Measurements from ENCODE around the gene CHAC1. TPM values are rescaled to one million over a fixed set of nuclear protein-coding genes. Genes with fewer than 3 reads are reported as not detected.

CHAC1 gene
- polyA plus RNA-seq, 4 donors, result 0.96 to 37.3 (median 5.0) TPM

- H3K9me3 ChIP-seq (ENCODE audit: control insufficient read depth in 2 of 2, insufficient read depth in 1 of 2, low read depth in 1 of 2, low read length in 1 of 2), result no peaks in the 10 kb centered on the region
- H3K27ac ChIP-seq (ENCODE audit: low read depth in 1 of 3, low read length in 2 of 3), result no peak overlapping the region
- peaks cover 0 to 57% (median 0%) of the 10 kb centered on the region in 3 donors for H3K36me3 ChIP-seq (ENCODE audit: control insufficient read depth in 3 of 3, insufficient read depth in 2 of 3, low read depth in 1 of 3, low read length in 3 of 3)
- H3K27me3 ChIP-seq (ENCODE audit: control insufficient read depth in 3 of 3, insufficient read depth in 3 of 3, low read length in 3 of 3), result no peaks in the 10 kb centered on the region
- no peak for FAIRE-seq
- no peak overlapping the region for H3K4me3 ChIP-seq (ENCODE audit: low read depth in 1 of 3, low read length in 3 of 3)
- peaks cover 0 to 46% (median 2%) of the 10 kb centered on the region in 3 donors for H3K4me1 ChIP-seq (ENCODE audit: control insufficient read depth in 3 of 3, insufficient read depth in 2 of 3, low read depth in 1 of 3, low read length in 2 of 3)
- DNase-seq, result peak in 1 of 2 donors; percentile 49
- 67 to 70% (median 68%) methylated on average over 18 to 19 of the region's 19 CpGs for WGBS, 3 donors
These were observed 15.3 kb upstream of the CHAC1 start for GRCh38 chr15:40937762-40938535.

DNA sequence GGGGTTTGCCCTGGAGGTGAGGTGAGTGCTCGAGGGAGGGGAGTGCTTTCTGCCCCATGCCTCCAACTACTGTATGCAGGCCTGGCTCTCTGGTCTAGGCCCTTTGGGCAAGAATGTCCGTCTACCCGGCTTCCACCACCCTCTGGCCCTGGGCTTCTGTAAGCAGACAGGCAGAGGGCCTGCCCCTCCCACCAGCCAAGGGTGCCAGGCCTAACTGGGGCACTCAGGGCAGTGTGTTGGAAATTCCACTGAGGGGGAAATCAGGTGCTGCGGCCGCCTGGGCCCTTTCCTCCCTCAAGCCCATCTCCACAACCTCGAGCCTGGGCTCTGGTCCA lies 14.8 kb upstream of the CHAC1 start:
- no peaks in the 10 kb centered on the region for H3K27me3 ChIP-seq (ENCODE audit: control insufficient read depth in 3 of 3, insufficient read depth in 3 of 3, low read length in 3 of 3)
- H3K4me3 ChIP-seq (ENCODE audit: low read depth in 1 of 3, low read length in 3 of 3), result no peak overlapping the region
- H3K9me3 ChIP-seq (ENCODE audit: control insufficient read depth in 2 of 2, insufficient read depth in 1 of 2, low read depth in 1 of 2, low read length in 1 of 2), result no peaks in the 10 kb centered on the region
- FAIRE-seq, result no peak
- peaks cover 0 to 42% (median 0%) of the 10 kb centered on the region in 3 donors for H3K4me1 ChIP-seq (ENCODE audit: control insufficient read depth in 3 of 3, insufficient read depth in 2 of 3, low read depth in 1 of 3, low read length in 2 of 3)
- no peak overlapping the region for H3K27ac ChIP-seq (ENCODE audit: low read depth in 1 of 3, low read length in 2 of 3)
- DNase-seq, result no peak
- 88 to 91% (median 89%) methylated on average over 6 of the region's 6 CpGs for WGBS, 3 donors
- H3K36me3 ChIP-seq (ENCODE audit: control insufficient read depth in 3 of 3, insufficient read depth in 2 of 3, low read depth in 1 of 3, low read length in 3 of 3), result peaks cover 0 to 56% (median 0%) of the 10 kb centered on the region in 3 donors

DNA sequence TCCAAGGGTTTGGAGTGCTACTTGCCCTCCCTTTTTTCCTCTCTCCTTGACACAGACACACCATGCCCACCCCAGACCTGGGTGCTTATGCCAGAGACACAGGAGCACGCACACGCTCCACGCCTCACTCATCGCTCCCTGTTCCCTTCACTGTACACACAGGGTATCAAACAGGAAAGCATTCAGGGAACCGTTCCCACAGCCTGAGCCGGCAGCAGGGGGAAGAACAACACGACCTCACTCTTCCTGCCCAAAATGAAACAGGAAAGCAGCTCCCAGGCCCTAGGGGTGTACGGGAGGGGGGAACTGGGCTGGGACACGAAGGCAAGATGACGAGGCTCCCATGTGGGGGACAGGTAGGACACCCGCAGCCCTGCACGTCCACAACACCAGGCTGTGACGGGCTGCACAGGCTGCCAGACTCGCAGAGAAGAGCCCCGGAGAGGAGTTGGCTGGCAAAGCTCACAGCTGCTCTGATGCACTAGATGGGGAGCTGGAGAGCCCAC lies 12.9 kb upstream of the CHAC1 start:
- no peak overlapping the region for H3K4me3 ChIP-seq (ENCODE audit: low read depth in 1 of 3, low read length in 3 of 3)
- peak overlapping the region in 2 of 3 donors; percentile 70 to 87 for H3K27ac ChIP-seq (ENCODE audit: low read depth in 1 of 3, low read length in 2 of 3)
- WGBS, 3 donors, result 44 to 72% (median 58%) methylated on average over 15 of the region's 15 CpGs
- H3K4me1 ChIP-seq (ENCODE audit: control insufficient read depth in 3 of 3, insufficient read depth in 2 of 3, low read depth in 1 of 3, low read length in 2 of 3), result peaks cover 0 to 28% (median 0%) of the 10 kb centered on the region in 3 donors
- FAIRE-seq, result no peak
- H3K27me3 ChIP-seq (ENCODE audit: control insufficient read depth in 3 of 3, insufficient read depth in 3 of 3, low read length in 3 of 3), result no peaks in the 10 kb centered on the region
- H3K36me3 ChIP-seq (ENCODE audit: control insufficient read depth in 3 of 3, insufficient read depth in 2 of 3, low read depth in 1 of 3, low read length in 3 of 3), result peaks cover 0 to 46% (median 0%) of the 10 kb centered on the region in 3 donors
- no peak for DNase-seq
- H3K9me3 ChIP-seq (ENCODE audit: control insufficient read depth in 2 of 2, insufficient read depth in 1 of 2, low read depth in 1 of 2, low read length in 1 of 2), result no peaks in the 10 kb centered on the region

DNA sequence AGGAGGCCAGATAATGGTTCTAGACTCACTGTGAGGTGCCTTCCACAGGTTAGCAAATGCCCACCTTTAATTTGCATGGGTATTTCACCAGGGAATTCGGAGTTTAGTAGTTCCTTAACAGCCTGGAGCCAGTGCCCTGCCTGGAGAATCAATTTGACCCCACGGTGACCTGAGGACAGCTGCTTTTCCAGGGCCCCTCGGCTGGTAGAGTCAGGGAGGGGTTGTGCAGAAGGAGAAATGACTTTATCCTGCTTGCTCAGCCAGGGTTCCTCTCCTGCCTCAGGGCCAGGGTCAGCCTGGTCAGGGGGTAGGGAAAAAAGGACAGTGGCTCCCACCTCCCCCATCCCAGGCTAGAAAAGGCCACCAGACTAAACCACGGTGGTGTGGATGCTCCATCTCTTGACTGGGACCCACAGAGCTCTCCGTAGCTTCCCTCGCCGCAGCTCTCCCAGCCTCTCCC lies 12.2 kb upstream of the CHAC1 start:
- peaks cover 0 to 28% (median 0%) of the 10 kb centered on the region in 3 donors for H3K4me1 ChIP-seq (ENCODE audit: control insufficient read depth in 3 of 3, insufficient read depth in 2 of 3, low read depth in 1 of 3, low read length in 2 of 3)

DNA sequence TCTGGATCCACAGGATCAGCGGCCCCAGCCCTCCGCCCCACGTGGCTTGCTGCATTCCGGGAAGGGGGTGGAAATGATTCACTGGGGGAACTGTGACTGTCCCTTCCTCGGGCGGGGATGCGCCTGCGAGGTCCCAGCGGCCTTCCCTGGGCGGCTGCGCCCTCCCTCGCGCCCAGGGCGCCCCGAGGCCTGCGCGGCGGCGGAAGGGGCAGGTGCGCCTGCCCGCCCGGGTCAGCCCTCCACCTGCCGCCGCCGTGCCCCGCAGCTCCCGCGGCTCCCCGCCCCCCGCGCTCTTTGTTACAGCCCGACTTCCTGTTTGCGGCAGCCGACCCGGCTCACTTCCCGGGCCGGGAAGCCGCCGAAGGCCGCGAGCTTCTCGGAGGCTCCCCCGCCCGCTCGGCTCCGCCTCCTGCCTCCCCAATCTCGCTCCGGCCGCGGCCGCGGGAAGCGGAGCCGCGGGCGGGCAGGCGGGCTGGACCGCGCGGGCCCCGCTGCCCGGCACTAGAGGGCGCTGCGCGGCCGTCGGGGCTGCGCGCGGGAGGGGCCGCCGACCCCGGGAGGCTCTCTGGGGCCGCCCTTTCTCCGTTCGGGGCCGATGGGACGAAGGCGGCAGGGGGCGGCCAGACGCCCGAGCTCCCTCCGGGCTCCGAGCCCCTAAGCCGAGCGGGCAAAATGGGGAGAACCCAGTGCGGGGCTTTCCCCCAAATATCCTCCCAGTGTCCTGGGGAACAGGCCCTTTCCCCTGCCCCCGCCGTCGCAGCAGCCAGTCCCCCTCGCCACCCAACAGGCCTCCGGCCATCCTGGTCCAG lies 11.5 kb upstream of the CHAC1 start:
- 0 to 1% (median 0%) methylated on average over 46 to 92 of the region's 92 CpGs for WGBS, 3 donors
- DNase-seq, result peak; percentile 75 to 92
- no peak for FAIRE-seq

More for the DNA sequence above, 12.2 kb upstream of the CHAC1 start:
- DNase-seq (no peak), FAIRE-seq (no peak)
- Histone ChIP-seq H3K9me3 (ENCODE audit: control insufficient read depth in 2 of 2, insufficient read depth in 1 of 2, low read depth in 1 of 2, low read length in 1 of 2) (no peaks in the 10 kb centered on the region), H3K4me3 (ENCODE audit: low read depth in 1 of 3, low read length in 3 of 3) (peak overlapping the region in 2 of 3 donors; percentile 45 to 65), H3K27me3 (ENCODE audit: control insufficient read depth in 3 of 3, insufficient read depth in 3 of 3, low read length in 3 of 3) (no peaks in the 10 kb centered on the region), H3K36me3 (ENCODE audit: control insufficient read depth in 3 of 3, insufficient read depth in 2 of 3, low read depth in 1 of 3, low read length in 3 of 3) (peaks cover 0 to 40% (median 0%) of the 10 kb centered on the region in 3 donors), H3K27ac (ENCODE audit: low read depth in 1 of 3, low read length in 2 of 3) (peak overlapping the region; percentile 70 to 87 (median 77))
- 19 to 31% (median 27%) methylated on average over 7 of the region's 7 CpGs for WGBS, 3 donors

DNA sequence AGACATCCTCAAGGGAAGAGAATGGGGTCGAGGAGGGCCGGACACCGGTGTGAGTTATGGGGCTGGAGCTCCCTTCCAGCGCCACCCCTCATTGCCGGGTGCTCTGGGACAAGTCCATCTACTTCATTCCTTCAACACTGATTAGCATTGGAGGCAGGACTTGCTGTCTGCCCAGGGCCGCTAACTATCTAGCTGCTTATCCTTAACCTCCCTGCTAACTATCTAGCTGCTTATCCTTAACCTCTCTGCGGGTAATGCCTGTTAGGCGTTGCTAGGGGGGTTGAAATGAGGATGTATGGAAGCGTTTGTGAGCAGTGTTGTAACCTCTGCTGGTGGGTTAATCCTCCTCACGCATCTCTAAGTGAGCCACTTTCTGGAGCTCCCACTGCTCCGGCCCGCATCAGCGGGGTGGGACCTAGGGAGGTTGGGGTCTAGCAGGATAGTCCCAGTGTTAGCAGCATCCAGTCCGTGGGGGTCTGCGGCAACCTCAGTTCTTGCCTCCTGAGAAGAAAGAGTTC lies 10.9 kb upstream of the CHAC1 start:
- peaks cover 0 to 27% (median 0%) of the 10 kb centered on the region in 3 donors for H3K36me3 ChIP-seq (ENCODE audit: control insufficient read depth in 3 of 3, insufficient read depth in 2 of 3, low read depth in 1 of 3, low read length in 3 of 3)
- H3K4me3 ChIP-seq (ENCODE audit: low read depth in 1 of 3, low read length in 3 of 3), result peak overlapping the region; percentile 22 to 68 (median 65)
- H3K27ac ChIP-seq (ENCODE audit: low read depth in 1 of 3, low read length in 2 of 3), result peak overlapping the region; percentile 76 to 87 (median 77)
- no peaks in the 10 kb centered on the region for H3K27me3 ChIP-seq (ENCODE audit: control insufficient read depth in 3 of 3, insufficient read depth in 3 of 3, low read length in 3 of 3)
- H3K4me1 ChIP-seq (ENCODE audit: control insufficient read depth in 3 of 3, insufficient read depth in 2 of 3, low read depth in 1 of 3, low read length in 2 of 3), result peaks cover 0 to 23% (median 0%) of the 10 kb centered on the region in 3 donors
- DNase-seq (no peak), FAIRE-seq (no peak)
- H3K9me3 ChIP-seq (ENCODE audit: control insufficient read depth in 2 of 2, insufficient read depth in 1 of 2, low read depth in 1 of 2, low read length in 1 of 2), result no peaks in the 10 kb centered on the region
- 13 to 32% (median 15%) methylated on average over 15 of the region's 15 CpGs for WGBS, 3 donors

More for the DNA sequence above, 11.5 kb upstream of the CHAC1 start:
- Histone ChIP-seq H3K9me3 (ENCODE audit: control insufficient read depth in 2 of 2, insufficient read depth in 1 of 2, low read depth in 1 of 2, low read length in 1 of 2) (no peaks in the 10 kb centered on the region), H3K36me3 (ENCODE audit: control insufficient read depth in 3 of 3, insufficient read depth in 2 of 3, low read depth in 1 of 3, low read length in 3 of 3) (peaks cover 0 to 34% (median 0%) of the 10 kb centered on the region in 3 donors), H3K4me1 (ENCODE audit: control insufficient read depth in 3 of 3, insufficient read depth in 2 of 3, low read depth in 1 of 3, low read length in 2 of 3) (peaks cover 0 to 27% (median 0%) of the 10 kb centered on the region in 3 donors), H3K4me3 (ENCODE audit: low read depth in 1 of 3, low read length in 3 of 3) (peak overlapping the region; percentile 22 to 68 (median 65)), H3K27me3 (ENCODE audit: control insufficient read depth in 3 of 3, insufficient read depth in 3 of 3, low read length in 3 of 3) (no peaks in the 10 kb centered on the region), H3K27ac (ENCODE audit: low read depth in 1 of 3, low read length in 2 of 3) (peak overlapping the region; percentile 76 to 87 (median 77))

DNA sequence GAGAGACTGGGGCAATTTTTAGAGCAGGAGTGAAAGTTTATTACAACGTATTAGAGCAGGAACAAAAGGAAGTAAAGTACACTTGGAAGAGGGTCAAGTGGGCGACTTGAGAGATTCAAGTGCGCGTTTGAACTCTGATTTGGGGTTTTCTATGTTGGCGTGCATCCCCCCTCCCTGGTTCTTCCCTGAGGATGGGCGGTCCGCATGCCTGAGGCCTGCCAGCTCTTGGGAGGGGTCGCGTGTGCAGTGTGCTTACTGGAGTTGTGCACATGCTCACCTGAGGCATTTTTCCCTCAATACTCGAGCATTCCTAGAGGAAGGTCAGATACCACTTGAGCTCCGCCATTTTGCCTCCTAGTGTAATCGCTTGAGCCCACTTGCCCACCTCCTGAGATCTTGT lies 10.4 kb upstream of the CHAC1 start:
- DNase-seq, result no peak
- Histone ChIP-seq H3K27ac (ENCODE audit: low read depth in 1 of 3, low read length in 2 of 3) (peak overlapping the region in 1 of 3 donors; percentile 87), H3K4me3 (ENCODE audit: low read depth in 1 of 3, low read length in 3 of 3) (no peak overlapping the region), H3K27me3 (ENCODE audit: control insufficient read depth in 3 of 3, insufficient read depth in 3 of 3, low read length in 3 of 3) (no peaks in the 10 kb centered on the region), H3K9me3 (ENCODE audit: control insufficient read depth in 2 of 2, insufficient read depth in 1 of 2, low read depth in 1 of 2, low read length in 1 of 2) (no peaks in the 10 kb centered on the region), H3K4me1 (ENCODE audit: control insufficient read depth in 3 of 3, insufficient read depth in 2 of 3, low read depth in 1 of 3, low read length in 2 of 3) (peaks cover 0 to 23% (median 0%) of the 10 kb centered on the region in 3 donors), H3K36me3 (ENCODE audit: control insufficient read depth in 3 of 3, insufficient read depth in 2 of 3, low read depth in 1 of 3, low read length in 3 of 3) (peaks cover 0 to 22% (median 0%) of the 10 kb centered on the region in 3 donors)
- WGBS, 3 donors, result 44 to 70% (median 56%) methylated on average over 12 of the region's 12 CpGs
- FAIRE-seq, result no peak

All from small intestine (tissue), 7 donors.